ENCODE data around the gene TMEM192. TPM values are rescaled to one million over a fixed set of nuclear protein-coding genes. Genes with fewer than 3 reads are reported as not detected.
"Not testable (repeated sequence)": the region's sequence is repeated elsewhere in the genome, so short reads cannot be mapped to it uniquely, and the experiment has no call there.

TMEM192 gene
- total RNA-seq, 1 experiment from 2014 or later: 12.7 TPM

- Histone ChIP-seq H3K27me3 (no peaks in the 10 kb centered on the region), H3K27ac (no peak overlapping the region), H3K4me3 (no peak overlapping the region), H3K4me1 (peaks cover 15% of the 10 kb centered on the region), H3K9me3 (replicated peaks) (no peaks in the 10 kb centered on the region), H3K36me3 (no peaks in the 10 kb centered on the region)
- DNase-seq: peak in 1 of 2 experiments; percentile 17
Observed at GRCh38 chr4:165060938-165061337, 51.7 kb downstream of the TMEM192 start.

- H3K4me3 ChIP-seq: peak overlapping the region; percentile 29
- no peaks in the 10 kb centered on the region for H3K27me3 ChIP-seq
- DNase-seq: peak; percentile 45 to 70
- H3K27ac ChIP-seq: peak overlapping the region; percentile 78
- H3K9me3 ChIP-seq (replicated peaks): no peaks in the 10 kb centered on the region
- H3K4me1 ChIP-seq: peaks cover 15% of the 10 kb centered on the region
- no peaks in the 10 kb centered on the region for H3K36me3 ChIP-seq
Observed at GRCh38 chr4:165059386-165059785, 53.3 kb downstream of the TMEM192 start.

- Histone ChIP-seq H3K9me3 (replicated peaks) (no peaks in the 10 kb centered on the region), H3K27me3 (no peaks in the 10 kb centered on the region), H3K27ac (peak overlapping the region; percentile 78), H3K4me1 (peaks cover 15% of the 10 kb centered on the region), H3K4me3 (peak overlapping the region; percentile 29), H3K36me3 (no peaks in the 10 kb centered on the region)
- DNase-seq: peak; percentile 71 to 87
Observed at GRCh38 chr4:165058666-165059065, 54.0 kb downstream of the TMEM192 start.

- Histone ChIP-seq H3K4me3 (no peak overlapping the region), H3K9me3 (replicated peaks) (no peaks in the 10 kb centered on the region), H3K27me3 (no peaks in the 10 kb centered on the region), H3K4me1 (peaks cover 15% of the 10 kb centered on the region), H3K27ac (no peak overlapping the region), H3K36me3 (no peaks in the 10 kb centered on the region)
- DNase-seq: no peak
Observed at GRCh38 chr4:165055601-165056000, 57.1 kb downstream of the TMEM192 start.

GRCh38 chr4:165053645-165054044 is 59.0 kb downstream of the TMEM192 start, which contains the start of gene TRIM75:
Gene TRIM75, plus strand, starts transcription at chr4:165053866. Its CDS starts 5,282 bp downstream, at chr4:165059148.
- no peak within 1 kb of the TSS for H3K27ac ChIP-seq
- no peaks in the 10 kb centered on the region for H3K9me3 ChIP-seq (replicated peaks)
- no peak for DNase-seq
- H3K27me3 ChIP-seq: no peaks in the 10 kb centered on the region
- H3K4me3 ChIP-seq: no peak within 1 kb of the TSS
- peaks cover 5% of the 10 kb centered on the region for H3K4me1 ChIP-seq
- no peaks in the 10 kb centered on the region for H3K36me3 ChIP-seq

GRCh38 chr4:165052627-165053026 is 60.0 kb downstream of the TMEM192 start:
- DNase-seq: peak in 1 of 2 experiments; percentile 4
- no peaks in the 10 kb centered on the region for H3K4me1 ChIP-seq
- no peak overlapping the region for H3K4me3 ChIP-seq
- no peaks in the 10 kb centered on the region for H3K9me3 ChIP-seq (replicated peaks)
- H3K27ac ChIP-seq: no peak overlapping the region
- H3K36me3 ChIP-seq: no peaks in the 10 kb centered on the region
- H3K27me3 ChIP-seq: no peaks in the 10 kb centered on the region

GRCh38 chr4:165048170-165048569 is 64.5 kb downstream of the TMEM192 start:
- Histone ChIP-seq H3K9me3 (replicated peaks) (no peaks in the 10 kb centered on the region), H3K4me1 (no peaks in the 10 kb centered on the region), H3K27ac (no peak overlapping the region), H3K27me3 (no peaks in the 10 kb centered on the region), H3K36me3 (no peaks in the 10 kb centered on the region), H3K4me3 (no peak overlapping the region)
- DNase-seq: no peak

GRCh38 chr4:165031436-165032211 is 81.0 kb downstream of the TMEM192 start, which contains the start of gene TRIM60:
Gene TRIM60, plus strand, starts transcription at chr4:165031999. Its CDS starts 8,074 bp downstream, at chr4:165040073.
- Histone ChIP-seq H3K36me3 (no peaks in the 10 kb centered on the region), H3K9me3 (replicated peaks) (no peaks in the 10 kb centered on the region), H3K27ac (no peak within 1 kb of the TSS), H3K27me3 (no peaks in the 10 kb centered on the region), H3K4me3 (no peak within 1 kb of the TSS), H3K4me1 (no peaks in the 10 kb centered on the region)
- no peak for DNase-seq

GRCh38 chr4:165027762-165028402 is 84.8 kb downstream of the TMEM192 start:
- Histone ChIP-seq H3K27me3 (no peaks in the 10 kb centered on the region), H3K9me3 (replicated peaks) (no peaks in the 10 kb centered on the region), H3K4me1 (no peaks in the 10 kb centered on the region), H3K4me3 (no peak overlapping the region), H3K27ac (no peak overlapping the region), H3K36me3 (no peaks in the 10 kb centered on the region)
- DNase-seq: peak in 1 of 2 experiments; percentile 11

GRCh38 chr4:165025782-165026181 is 86.9 kb downstream of the TMEM192 start:
- not testable (repeated sequence) for H3K27ac ChIP-seq; H3K9me3 ChIP-seq (replicated peaks); H3K36me3 ChIP-seq; H3K4me1 ChIP-seq; H3K27me3 ChIP-seq; DNase-seq; H3K4me3 ChIP-seq

Other genes with a start within 250 kb of the TMEM192 start
- gene APELA, start 235.7 kb downstream of the TMEM192 start, total RNA-seq (2014; rRNA removed; shearing (Covaris generic)): not detected in 2 replicates
- not detected in 2 replicates for gene TRIM61, start 135.2 kb downstream of the TMEM192 start, total RNA-seq (2014; rRNA removed; shearing (Covaris generic))
- not detected in 2 replicates for gene TRIM60, start 80.9 kb downstream of the TMEM192 start, total RNA-seq (2014; rRNA removed; shearing (Covaris generic))
- gene TRIM75, start 59.0 kb downstream of the TMEM192 start, total RNA-seq (2014; rRNA removed; shearing (Covaris generic)): 0.58 and 0.87 TPM in 2 replicates
- gene KLHL2, start 94.7 kb upstream of the TMEM192 start, total RNA-seq (2014; rRNA removed; shearing (Covaris generic)): 12.5 and 17.2 TPM in 2 replicates
- gene MSMO1, start 214.8 kb upstream of the TMEM192 start, total RNA-seq (2014; rRNA removed; shearing (Covaris generic)): 38.6 and 44.6 TPM in 2 replicates